Ovary (tissue), 9 donors: ENCODE results near the gene IL17RA. TPM values are rescaled to one million over a fixed set of nuclear protein-coding genes. Genes with fewer than 3 reads are reported as not detected.

Source experiments
- DNase-seq, 5 donors: peaks; one replicate each; pipeline ENCODE4 v3.0.0-alpha.2; 2019 to 2020
- H3K27ac ChIP-seq, 2 donors: fragments of 200-600 bp; one replicate each; pipeline versions ENCODE4 v1.5.1 to v1.8.0; 2019 to 2022
- H3K27me3 ChIP-seq: fragments of 200-600 bp; one replicate; pipeline ENCODE4 v1.8.0; 2022
- H3K36me3 ChIP-seq: fragments of 200-600 bp; sonication (generic); one replicate; pipeline ENCODE4 v1.5.1; 2019
- H3K4me1 ChIP-seq: one replicate; pipeline ENCODE4 v1.8.1; 2013; ENCODE audit warnings: mild to moderate bottlenecking, moderate library complexity; ENCODE audit not compliant: insufficient read depth
- H3K4me3 ChIP-seq: fragments of 200-600 bp; sonication (generic); one replicate; pipeline ENCODE4 v1.5.1; 2017
- H3K9me3 ChIP-seq, 2 donors: fragments of 200-600 bp in 1 of 2; sonication (generic) in 1 of 2; one replicate each; pipeline versions ENCODE4 v1.5.1 to v1.8.1; 2013 to 2019; ENCODE audit warnings: mild to moderate bottlenecking in 1 of 2, moderate library complexity in 1 of 2
- EP300 ChIP-seq: sonication (generic); formaldehyde crosslinking; IDR thresholded peaks from one replicate; pipeline ENCODE4 v1.6.1; 2017; ENCODE audit warnings: antibody characterized with exemption
- POLR2A ChIP-seq: fragments of 450-650 bp; IDR thresholded peaks from one replicate; pipeline ENCODE4 v1.6.1; 2017; ENCODE audit warnings: antibody characterized with exemption, mild to moderate bottlenecking, moderate library complexity
- WGBS, 3 donors: extraction: QIAGEN DNeasy Blood & Tissue Kit in 1 of 3; methylation state at CpG; one replicate each; pipeline versions ENCODE4 v1.1.5 to v1.1.7; 2013 to 2017; 5-methylcytosine and 5-hydroxymethylcytosine counted together
- intact Hi-C, 4 donors: fragments of 100-400 bp; cut with DNase I; formaldehyde crosslinking; loops; one replicate each; pipeline versions ENCODE4 v1.11.0 to v1.15.1; 2022 to 2023
- polyA plus RNA-seq, 2 donors: library from polyadenylated mRNA; stranded (reverse); fragments of 200-250 nt in 1 of 2; fragments of 350-450 nt in 1 of 2; fragmentation: Illumina TruSeq in 1 of 2; extraction: RNeasy Lipid Tissue Mini Kit (QIAGEN cat#74804) in 1 of 2; gene quantifications; one replicate each; pipeline ENCODE4 v1.2.3, GENCODE V29; 2013 to 2014
- total RNA-seq, 7 donors: library from RNA; depleted of rRNA in 2 of 7; stranded (reverse); fragments of >200 nt in 2 of 7; fragmentation: NEBNext Ultra II Directional in 3 of 7; extraction: Animal tissue kit (Norgen Biotek cat#: 25700) in 3 of 7; gene quantifications; one replicate each; pipeline versions ENCODE4 v1.1.0 to v1.2.4, GENCODE V29; 2016 to 2023
- TF ChIP-seq, protein P1 (sequence below), 3 donors: fragments of 450-650 bp in 2 of 3; fragments of 200-600 bp in 1 of 3; IDR thresholded peaks; one replicate each; pipeline versions ENCODE4 v1.5.1 to v1.8.0; 2016 to 2022; ENCODE audit warnings: antibody characterized with exemption in 3 of 3, mild to moderate bottlenecking in 1 of 3
- donor health status: DM: no; HTN: no; CAD: no; lungs with moderate emphysema.
- donor health status: DM: no; HTN: no; CAD: no.
- donor health status: Bipolar disorder and iron deficiency.
- donor health status: DM: yes; HTN: yes; CAD: no.
- donor health status: DM: no; HTN: no; CAD: no.
- donor health status: DM: yes; HTN: yes; CAD: no.

IL17RA gene
- total and polyA plus RNA-seq, 9 donors: 6.4 to 18.1 (median 13.1) TPM

DNA sequence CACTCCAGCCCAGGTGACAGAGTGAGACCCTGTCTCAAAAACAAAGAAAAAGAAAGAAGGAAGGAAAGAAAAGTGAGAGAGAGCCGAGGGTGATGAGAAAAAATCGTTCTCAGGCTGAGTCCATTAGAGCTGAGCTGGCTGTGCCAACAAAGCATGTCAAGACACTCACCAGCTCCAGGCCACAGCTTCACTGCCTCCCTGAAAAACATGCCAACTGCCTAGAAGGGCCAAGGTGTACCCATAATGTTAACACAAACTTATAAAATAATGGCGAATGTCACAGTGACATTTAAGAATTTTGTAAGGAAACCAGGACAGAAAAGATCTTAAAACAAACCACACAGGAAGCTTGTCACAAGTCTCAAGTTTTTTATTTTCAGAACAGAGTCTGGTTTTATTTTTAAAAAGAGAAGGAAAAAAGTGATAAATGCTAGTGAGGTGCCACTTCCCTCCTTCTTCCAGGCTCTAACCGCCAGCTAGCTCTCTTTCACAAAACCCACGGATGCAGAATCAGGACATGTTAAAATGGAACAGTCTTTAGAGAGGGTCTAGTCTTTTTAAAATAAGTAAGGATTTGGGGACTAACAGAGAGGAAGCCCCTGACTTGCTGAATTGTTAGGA, 31.3 kb downstream of the IL17RA start:
- no peak for DNase-seq
- Histone ChIP-seq H3K4me3 (no peak overlapping the region), H3K36me3 (no peaks in the 10 kb centered on the region), H3K9me3 (no peaks in the 10 kb centered on the region), H3K27me3 (no peaks in the 10 kb centered on the region), H3K27ac (no peak overlapping the region), H3K4me1 (peaks cover 2% of the 10 kb centered on the region)
- TF ChIP-seq EP300: no peak
- TF ChIP-seq, protein P1, sequence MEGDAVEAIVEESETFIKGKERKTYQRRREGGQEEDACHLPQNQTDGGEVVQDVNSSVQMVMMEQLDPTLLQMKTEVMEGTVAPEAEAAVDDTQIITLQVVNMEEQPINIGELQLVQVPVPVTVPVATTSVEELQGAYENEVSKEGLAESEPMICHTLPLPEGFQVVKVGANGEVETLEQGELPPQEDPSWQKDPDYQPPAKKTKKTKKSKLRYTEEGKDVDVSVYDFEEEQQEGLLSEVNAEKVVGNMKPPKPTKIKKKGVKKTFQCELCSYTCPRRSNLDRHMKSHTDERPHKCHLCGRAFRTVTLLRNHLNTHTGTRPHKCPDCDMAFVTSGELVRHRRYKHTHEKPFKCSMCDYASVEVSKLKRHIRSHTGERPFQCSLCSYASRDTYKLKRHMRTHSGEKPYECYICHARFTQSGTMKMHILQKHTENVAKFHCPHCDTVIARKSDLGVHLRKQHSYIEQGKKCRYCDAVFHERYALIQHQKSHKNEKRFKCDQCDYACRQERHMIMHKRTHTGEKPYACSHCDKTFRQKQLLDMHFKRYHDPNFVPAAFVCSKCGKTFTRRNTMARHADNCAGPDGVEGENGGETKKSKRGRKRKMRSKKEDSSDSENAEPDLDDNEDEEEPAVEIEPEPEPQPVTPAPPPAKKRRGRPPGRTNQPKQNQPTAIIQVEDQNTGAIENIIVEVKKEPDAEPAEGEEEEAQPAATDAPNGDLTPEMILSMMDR (IDR thresholded peaks at IDR 0.05): no peak
- TF ChIP-seq POLR2A: no peak
- WGBS, 3 donors: 64 to 70% (median 66%) methylated on average over 5 of the region's 5 CpGs
- intact Hi-C loops: no loop called here

DNA sequence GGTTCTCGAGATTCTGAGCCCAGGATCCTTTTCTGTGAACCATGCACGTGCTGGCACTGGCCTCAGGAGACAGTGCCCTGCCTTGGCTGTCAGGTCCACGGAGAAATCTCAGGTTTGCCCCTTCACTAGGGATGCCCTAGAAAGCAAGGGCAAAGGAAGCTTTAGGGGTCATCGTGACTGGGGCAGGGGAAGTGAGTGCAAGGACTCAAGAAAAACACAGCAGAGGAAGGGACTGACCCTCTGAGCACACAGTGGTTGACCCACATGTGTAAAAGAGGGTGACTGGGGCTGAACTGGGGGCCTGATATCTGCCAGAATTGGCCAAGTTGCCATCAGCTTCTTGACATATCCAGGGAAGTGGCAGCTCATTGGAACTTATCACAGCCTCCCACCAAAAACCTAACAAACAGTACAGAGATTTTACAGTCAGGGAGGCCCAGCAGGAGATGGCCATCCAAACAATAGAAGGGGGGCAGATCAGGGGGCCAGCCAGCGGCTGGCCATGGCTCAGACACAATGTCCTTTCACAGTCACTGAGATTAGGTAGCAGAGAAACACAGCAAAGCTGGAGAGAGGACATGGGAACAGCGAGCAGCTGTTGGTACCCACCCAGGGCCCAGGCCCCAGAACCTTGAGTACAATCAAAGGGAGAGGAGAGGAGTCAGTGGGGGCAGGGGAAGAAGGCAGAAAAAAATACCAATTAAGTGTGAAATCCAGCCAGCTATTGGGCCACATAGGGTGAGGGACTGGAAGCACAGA, 32.0 kb downstream of the IL17RA start:
- no peaks in the 10 kb centered on the region for H3K9me3 ChIP-seq
- WGBS, 3 donors: 47 to 55% (median 48%) methylated on average over 6 of the region's 6 CpGs
- no peaks in the 10 kb centered on the region for H3K36me3 ChIP-seq
- H3K4me1 ChIP-seq: peaks cover 7% of the 10 kb centered on the region
- TF ChIP-seq POLR2A (no peak), EP300 (no peak)
- TF ChIP-seq, protein P1 (IDR thresholded peaks at IDR 0.05): no peak
- peaks cover under 1% of the 10 kb centered on the region for H3K27me3 ChIP-seq
- no peak overlapping the region for H3K27ac ChIP-seq
- intact Hi-C loops: no loop called here
- no peak overlapping the region for H3K4me3 ChIP-seq
- DNase-seq: no peak

DNA sequence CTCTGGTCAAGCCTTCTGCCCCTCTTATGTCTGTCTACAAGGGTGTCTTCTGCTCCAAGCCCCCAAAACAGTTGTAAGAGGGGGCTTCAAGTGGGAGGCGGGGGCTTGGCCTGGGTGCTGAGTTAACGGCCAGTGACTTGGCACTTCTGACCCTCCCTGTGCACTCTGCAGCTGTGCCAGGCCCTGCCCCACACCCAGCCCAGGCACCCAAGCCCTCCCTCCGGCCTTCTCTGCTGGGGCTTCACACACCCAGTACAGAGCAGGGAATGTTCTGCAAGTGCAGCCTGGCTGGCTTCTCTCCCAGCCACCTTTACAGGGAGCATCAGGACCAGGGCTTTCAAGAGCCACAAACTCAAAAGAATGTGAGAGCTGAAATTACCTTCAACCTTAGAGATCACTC, 32.6 kb downstream of the IL17RA start:
- no peak for DNase-seq
- TF ChIP-seq EP300 (no peak), POLR2A (no peak)
- TF ChIP-seq, protein P1 (IDR thresholded peaks at IDR 0.05): no peak
- H3K9me3 ChIP-seq: no peaks in the 10 kb centered on the region
- H3K4me1 ChIP-seq: peaks cover 7% of the 10 kb centered on the region
- no peaks in the 10 kb centered on the region for H3K36me3 ChIP-seq
- H3K27me3 ChIP-seq: peaks cover 5% of the 10 kb centered on the region
- intact Hi-C loops: no loop called here
- 58 to 71% (median 66%) methylated on average over 3 of the region's 3 CpGs for WGBS, 3 donors
- H3K4me3 ChIP-seq: no peak overlapping the region
- no peak overlapping the region for H3K27ac ChIP-seq

DNA sequence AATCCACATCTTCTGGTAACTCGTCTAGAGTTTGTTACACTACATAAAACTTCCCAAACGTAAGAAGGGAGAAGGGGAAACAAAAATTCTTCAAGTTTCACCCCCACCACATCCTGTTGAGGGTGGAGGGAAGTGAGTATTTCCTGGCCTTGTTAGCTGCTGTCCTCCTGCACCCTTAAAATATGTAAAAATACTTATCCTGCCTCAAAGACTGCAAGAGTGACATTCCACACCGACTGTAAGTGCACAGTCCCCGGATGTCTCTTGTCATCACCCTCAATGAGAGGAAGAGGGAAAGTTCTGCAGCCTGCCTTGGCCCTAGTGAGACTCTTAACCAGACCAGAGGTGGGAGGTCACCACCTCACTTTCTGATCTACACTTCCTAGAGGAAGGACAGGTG, 33.1 kb downstream of the IL17RA start:
- intact Hi-C loops: no loop called here
- Histone ChIP-seq H3K27ac (no peak overlapping the region), H3K4me1 (peaks cover 7% of the 10 kb centered on the region), H3K36me3 (no peaks in the 10 kb centered on the region), H3K4me3 (no peak overlapping the region), H3K27me3 (peaks cover 5% of the 10 kb centered on the region), H3K9me3 (no peaks in the 10 kb centered on the region)
- DNase-seq: no peak
- TF ChIP-seq, protein P1 (IDR thresholded peaks at IDR 0.05): no peak
- TF ChIP-seq POLR2A: no peak
- WGBS, 3 donors: 52 to 66% (median 53%) methylated on average over 4 of the region's 4 CpGs
